GM12864 (cell line): Measurements from ENCODE around the gene KIF5B.
A peak's percentile ranks its signal among the peaks of the same experiment; 100 is the strongest.
"Not testable (repeated sequence)": the region's sequence is repeated elsewhere in the genome, so short reads cannot be mapped to it uniquely, and the experiment has no call there.

Experiments used
- DNase-seq: peaks from one replicate; pipeline ENCODE4 v3.0.0-alpha.2; 2011; ENCODE audit warnings: low read depth
- H3K4me3 ChIP-seq: 2 replicates; pipeline ENCODE4 v1.5.1; 2011; ENCODE audit warnings: mild to moderate bottlenecking, low read depth, low read length, control low read depth
- CTCF ChIP-seq: IDR thresholded peaks from 2 replicates; pipeline ENCODE4 v1.5.1; 2011; ENCODE audit warnings: low read depth, mild to moderate bottlenecking, moderate library complexity, low read length, control low read depth, inconsistent platforms; ENCODE audit errors: missing control alignments

KIF5B gene

GRCh38 chr10:32056136-32057035, at the start of gene KIF5B:
Gene KIF5B (minus strand): TSS chr10:32056425. CDS start chr10:32055973, 452 bp downstream.
- peak; percentile 58 for DNase-seq
- no peak for TF ChIP-seq CTCF
- H3K4me3 ChIP-seq = peak within 1 kb of the TSS; percentile 72

- no peak for DNase-seq
- TF ChIP-seq CTCF = no peak
- no peak overlapping the region for H3K4me3 ChIP-seq
These were observed 49.7 kb upstream of the KIF5B start for GRCh38 chr10:32105782-32106382.

- no peak for TF ChIP-seq CTCF
- DNase-seq = no peak
- H3K4me3 ChIP-seq = no peak overlapping the region
These were observed 48.6 kb upstream of the KIF5B start for GRCh38 chr10:32104622-32105509.

GRCh38 chr10:32104181-32104580, 48.0 kb upstream of the KIF5B start:
- DNase-seq = no peak
- H3K4me3 ChIP-seq = no peak overlapping the region
- TF ChIP-seq CTCF = no peak

GRCh38 chr10:32103721-32104120, 47.5 kb upstream of the KIF5B start:
- DNase-seq = no peak
- no peak for TF ChIP-seq CTCF
- H3K4me3 ChIP-seq = no peak overlapping the region

- DNase-seq, H3K4me3 ChIP-seq: not testable (repeated sequence)
These were observed 42.5 kb upstream of the KIF5B start for GRCh38 chr10:32098566-32099259.
